ENCODE measurements around the gene NAT9.

DNA sequence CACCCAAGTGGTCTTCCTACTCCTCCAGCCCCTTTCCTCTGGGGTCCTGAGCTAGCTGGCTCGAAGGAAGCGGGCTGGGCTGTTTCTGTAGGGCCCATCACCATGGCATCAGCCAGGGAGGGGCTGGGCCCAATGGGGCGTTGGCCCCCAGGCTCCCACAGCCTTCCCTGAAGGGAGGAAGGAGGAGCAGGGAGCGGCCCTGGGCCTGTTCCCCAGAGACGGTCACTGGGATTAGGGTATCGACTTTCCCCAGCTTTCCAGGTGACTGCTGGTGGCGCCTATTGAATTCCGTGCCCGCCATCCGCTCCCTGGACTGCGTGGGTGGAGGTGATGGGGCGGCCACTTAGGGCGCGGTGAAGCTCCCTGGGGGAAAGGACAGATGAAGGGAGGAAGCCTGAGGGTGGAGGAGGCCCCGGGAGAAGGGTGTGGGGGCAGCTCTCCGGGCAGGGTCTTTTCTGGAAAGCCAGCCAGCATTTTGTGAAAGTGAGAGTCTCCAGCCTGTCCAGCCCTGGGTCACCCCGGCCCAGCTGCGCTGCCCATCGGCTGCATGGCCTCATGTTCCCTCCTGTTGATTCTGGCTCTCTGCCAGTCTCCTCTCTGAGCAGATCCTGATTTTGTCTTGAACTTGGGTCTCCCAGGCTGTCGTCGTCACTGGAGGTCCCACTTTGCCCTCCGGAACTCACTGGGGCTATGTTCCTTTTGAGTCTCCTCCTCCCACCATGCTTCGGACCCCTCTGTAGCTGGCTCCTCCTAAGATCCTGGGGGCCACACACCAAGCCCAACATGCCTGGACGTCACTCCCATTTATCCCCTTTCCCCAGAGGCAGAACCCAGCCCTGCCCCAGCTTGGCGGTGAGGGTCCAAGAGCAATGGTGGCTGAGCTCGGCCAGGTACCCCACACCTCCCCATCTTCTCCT is 18.0 kb downstream of the NAT9 start:
- TF ChIP-seq CSDC2 (CRISPR knock-in tag; IDR thresholded peaks at IDR 0.05) (no peak), ARNTL (CRISPR knock-in tag; IDR thresholded peaks at IDR 0.05; ENCODE audit: borderline replicate concordance, low read depth) (no peak), RARB (CRISPR knock-in tag; IDR thresholded peaks at IDR 0.05) (no peak), ZNF8 (CRISPR knock-in tag; IDR thresholded peaks at IDR 0.05) (no peak), BACH2 (CRISPR knock-in tag; IDR thresholded peaks at IDR 0.05; ENCODE audit: borderline replicate concordance) (no peak), GLIS3 (CRISPR knock-in tag; IDR thresholded peaks at IDR 0.05) (no peak), ESRRG (CRISPR knock-in tag; IDR thresholded peaks at IDR 0.05) (no peak), OSR1 (CRISPR knock-in tag; IDR thresholded peaks at IDR 0.05) (no peak), TSHZ2 (CRISPR knock-in tag; IDR thresholded peaks at IDR 0.05) (no peak; the same call in 1 of the 2 replicates), PATZ1 (CRISPR knock-in tag; IDR thresholded peaks at IDR 0.05; ENCODE audit: borderline replicate concordance) (no peak)
